NCI-H345 treated with DMSO at 0.1 percent for 48 hours (cell line): Measurements from ENCODE around the gene MICALL2.
A peak's percentile ranks its signal among the peaks of the same experiment; 100 is the strongest.

Source experiments
- DNase-seq: peaks from one replicate; lab custom pipeline; 2025; ENCODE audit not compliant: unreplicated experiment; lab: John Stamatoyannopoulos, UW

The MICALL2 gene

DNA sequence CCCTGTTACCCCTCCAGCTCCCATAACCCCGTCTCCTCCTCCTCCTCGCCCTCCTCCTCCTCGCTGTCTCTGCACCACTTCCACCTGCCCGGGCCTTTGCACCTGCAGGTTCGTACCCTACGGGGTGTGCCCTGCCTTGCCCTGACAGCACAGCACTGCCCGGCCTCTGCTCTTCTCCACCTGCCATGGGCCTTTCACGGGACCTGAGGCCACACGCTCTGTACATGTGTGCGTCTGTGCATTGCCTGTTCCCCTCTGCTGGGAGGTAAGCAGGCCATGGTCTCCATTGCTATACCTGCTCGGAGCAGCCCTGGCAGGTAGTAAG lies 40.0 kb downstream of the MICALL2 start:
- DNase-seq: no peak

DNA sequence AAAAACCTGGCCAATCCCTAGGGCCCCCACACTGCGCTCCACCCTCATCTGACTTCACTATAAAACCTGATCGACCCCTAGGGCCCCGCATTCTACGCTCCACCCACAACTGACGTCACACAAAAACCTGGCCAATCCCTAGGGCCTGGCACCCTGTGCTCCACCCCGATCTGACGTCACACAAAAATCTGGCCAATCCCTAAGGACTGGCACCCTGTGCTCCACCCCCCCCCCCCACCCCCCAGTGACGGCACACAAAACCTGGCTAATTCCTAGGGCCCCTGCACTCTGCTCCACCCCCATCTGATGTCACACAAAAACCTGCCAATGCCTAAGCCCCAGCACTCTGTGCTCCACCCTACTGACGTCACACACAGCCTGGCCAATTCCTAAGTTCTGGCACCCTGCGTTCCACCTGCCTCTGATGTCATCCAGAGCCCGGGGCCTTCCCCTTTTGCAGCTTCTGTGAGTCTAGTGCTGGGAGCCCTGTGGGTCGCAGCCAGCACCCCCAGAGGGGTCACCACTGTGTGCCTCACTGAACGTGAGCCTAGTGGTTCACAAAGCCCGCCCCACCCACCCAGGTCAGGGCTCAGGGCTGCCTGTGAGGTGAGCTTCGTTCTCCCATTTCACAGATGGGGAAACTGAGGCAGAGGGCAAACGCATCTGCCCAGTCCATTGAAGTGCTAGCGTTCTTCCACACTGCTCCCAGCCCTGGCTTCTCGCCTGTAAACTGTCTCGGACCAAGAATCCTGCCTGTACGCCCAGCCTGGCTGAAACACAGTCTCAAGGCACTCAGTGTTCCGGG lies 40.6 kb downstream of the MICALL2 start:
- DNase-seq: no peak

DNA sequence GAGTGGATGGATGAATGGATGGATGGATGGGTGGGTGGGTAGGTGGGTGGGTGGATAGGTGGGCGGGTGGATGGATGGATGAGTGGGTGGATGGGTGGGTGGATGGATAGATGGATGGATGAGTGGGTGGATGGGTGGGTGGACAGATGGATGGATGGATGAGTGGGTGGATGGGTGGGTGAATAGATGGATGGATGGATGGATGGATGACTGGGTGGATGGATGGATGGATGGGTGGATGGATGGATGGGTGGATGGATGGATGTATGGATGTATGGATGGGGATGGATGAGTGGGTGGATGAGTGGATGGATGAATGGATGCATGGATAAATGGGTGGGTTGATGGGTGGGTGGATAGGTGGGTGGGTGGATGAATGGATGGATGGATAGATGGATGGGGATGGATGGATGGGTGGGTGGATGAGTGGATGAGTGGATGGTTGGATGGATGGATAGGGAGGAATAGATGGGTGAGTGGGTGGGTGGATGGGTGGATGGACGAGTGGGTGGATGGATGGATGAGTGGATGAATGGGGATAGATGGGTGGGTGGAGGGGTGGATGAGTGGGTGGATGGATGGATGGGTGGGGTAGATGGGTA lies 43.8 kb downstream of the MICALL2 start:
- DNase-seq: no peak

DNA sequence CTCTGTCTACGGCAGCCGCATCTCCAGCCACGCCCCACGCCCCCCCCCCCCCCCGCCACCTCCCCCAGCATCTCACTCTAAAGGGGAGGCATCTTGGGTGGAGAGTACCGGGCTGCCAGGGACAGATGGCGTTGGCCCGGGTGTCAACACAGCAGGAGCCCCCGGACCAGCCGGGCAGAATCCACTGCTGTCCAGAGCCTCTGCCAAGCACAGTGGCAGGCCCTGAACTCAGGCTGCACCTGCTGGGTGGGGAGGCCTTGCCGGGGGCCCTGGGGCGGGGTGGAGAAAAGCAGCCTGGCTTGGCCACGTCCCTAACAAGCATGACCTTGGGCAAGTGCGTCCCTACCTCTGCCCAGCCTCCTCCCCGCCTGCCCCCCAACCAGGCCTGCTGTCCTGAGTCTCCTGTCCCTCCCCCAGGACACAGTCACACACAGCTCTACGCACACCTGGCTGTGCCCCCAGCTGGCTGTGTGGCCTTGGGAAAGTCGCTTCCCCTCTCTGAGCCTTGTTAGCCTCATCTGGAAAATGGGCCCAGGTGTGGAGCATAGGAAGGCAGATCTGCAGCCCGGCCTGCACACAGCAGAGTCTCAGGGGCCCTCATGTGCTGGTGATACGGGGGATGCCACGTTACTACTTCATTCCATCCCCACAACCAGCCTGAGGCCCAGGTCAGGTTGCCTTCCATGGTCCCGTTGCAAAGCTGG lies 45.2 kb downstream of the MICALL2 start:
- no peak for DNase-seq

DNA sequence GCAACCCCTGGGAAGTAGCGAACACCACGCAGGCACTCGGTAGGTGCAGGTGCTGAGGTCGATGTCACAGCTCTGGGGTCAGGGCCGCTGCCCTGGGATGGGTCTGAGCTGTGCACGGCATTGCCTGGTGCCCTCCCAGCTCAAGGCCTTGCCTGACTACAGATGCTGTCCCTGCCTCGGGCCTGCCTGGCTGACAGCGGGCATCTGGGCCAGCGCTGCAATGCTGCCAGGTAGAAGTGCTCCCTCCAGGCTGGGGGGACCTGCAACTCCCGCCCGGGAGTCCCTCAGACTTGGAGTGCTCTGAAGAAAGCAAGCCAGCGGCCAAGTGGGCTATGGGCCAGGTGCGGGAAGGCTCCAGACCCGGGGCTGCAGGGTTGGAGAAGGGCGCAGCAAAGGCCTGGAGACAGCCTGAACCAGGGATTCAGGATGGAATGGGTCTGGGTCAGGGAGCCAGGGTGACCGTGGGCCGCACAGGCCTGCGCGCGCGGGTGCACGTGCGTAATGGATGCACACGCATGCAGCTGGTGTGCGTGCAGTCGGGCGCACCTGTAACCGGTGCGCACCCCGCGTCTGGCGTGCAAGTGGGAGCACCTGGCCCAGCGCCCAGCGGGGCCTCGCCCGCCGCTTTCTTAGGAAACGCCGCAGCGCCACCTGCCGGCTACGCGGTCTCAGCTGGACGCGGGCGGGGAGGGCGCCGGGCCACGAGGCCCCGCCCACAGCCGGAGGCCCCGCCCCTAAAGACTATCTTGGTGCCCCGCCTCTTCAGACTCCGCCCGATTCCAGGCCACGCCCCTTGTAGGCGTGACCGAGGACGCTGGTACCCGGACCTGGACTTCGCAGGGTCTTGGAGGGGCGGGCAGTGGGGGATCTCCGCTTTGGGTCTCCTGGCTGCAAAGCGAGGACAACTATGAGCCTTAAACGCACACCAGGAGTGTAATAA lies 46.7 kb downstream of the MICALL2 start:
- peak; percentile 86 for DNase-seq

DNA sequence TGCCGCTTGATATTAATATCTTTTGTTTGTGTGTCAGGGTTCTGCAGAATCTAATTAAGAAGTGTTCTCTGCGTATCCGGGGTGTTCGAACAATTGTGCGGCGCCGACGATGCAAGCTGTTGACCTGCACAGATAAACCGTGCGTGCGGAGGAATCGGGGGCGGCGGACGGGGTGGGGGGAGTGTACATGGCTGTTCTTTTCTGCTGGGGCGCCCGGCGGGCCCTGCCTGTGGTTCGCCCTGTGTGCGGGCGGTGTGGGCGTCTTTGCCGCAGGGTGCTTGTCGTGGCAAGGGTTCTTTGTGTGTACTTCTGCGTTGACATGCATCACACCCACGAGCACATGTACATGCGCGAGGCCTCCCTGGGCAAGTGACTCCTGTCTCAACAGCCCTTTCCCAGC lies 47.9 kb downstream of the MICALL2 start:
- DNase-seq: no peak

DNA sequence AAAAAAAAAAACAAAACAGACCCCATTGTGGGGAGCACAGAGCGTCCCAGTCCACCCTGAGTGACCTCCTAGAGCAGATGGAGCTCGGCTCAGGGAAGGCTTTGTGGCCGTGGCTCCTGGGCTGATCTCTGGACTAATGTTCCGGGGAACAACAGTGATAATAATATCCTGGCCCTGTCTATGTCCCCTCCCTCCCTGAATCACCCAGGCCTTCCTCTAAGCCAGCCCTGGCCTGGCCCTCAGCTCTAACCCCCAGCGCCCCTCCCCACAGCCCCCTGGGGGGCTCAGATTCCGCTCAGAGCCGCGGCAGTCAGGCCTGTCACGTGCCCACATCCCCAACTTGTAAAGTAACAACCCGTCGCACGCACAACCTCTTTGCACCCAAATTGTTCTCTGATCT lies 48.3 kb downstream of the MICALL2 start:
- no peak for DNase-seq

DNA sequence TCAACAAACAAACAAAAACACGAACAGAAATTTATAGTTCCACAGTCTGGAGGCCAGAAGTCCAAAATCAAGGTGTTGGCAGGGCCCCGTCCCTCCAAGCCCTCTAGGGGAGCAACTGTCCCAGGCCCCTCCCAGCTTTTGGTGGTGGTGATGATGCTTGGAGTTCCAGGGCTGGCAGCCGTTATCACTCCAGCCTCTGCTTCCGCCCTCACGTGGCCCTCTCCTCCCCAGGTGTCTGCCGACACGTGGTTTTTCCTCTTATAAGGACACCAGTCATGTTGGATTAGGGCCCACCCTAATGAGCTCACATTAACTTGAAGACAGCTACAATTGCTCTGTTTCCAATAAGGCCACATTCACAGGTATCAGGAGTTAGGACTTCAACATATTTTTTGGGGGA lies 49.7 kb downstream of the MICALL2 start:
- DNase-seq: no peak

DNA sequence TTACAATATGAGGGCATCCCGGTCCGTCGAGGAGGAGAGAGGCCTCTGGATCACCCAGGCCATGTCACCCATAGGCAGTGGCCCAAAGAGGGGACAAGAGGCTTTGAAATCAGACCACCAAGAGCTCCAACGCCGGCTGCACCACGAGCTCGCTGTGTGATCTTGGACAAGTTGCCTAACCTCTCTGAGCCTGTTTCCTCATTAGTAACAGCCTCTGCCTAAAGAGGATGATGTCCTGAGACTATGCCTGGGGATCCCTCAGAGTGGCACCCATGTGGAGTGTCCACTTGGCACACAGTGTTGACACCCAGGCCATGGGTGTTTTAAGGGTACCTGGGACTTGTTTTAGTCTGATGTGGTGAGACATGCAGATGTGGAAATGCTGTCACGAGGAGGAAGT lies 50.8 kb downstream of the MICALL2 start:
- no peak for DNase-seq

DNA sequence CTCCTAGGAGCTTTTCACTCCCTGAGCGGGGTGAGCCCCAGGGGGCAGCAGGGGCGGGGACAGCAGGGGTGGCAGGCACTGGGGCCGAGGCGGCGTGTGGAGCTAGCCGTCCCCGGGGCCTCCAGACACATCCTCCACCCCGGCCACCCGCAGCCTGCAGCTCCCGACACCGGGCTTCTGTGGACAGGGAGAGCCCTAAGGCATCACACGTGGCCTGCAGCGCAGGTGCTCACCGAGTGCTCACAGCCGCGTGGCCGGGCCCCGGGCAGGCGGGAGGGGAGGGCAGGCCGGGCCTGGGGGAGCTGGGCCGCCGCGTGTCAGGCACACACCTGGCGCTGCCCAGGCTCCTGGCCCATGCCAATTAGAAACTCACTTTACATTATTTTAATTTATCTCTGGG lies 51.4 kb downstream of the MICALL2 start:
- no peak for DNase-seq

DNA sequence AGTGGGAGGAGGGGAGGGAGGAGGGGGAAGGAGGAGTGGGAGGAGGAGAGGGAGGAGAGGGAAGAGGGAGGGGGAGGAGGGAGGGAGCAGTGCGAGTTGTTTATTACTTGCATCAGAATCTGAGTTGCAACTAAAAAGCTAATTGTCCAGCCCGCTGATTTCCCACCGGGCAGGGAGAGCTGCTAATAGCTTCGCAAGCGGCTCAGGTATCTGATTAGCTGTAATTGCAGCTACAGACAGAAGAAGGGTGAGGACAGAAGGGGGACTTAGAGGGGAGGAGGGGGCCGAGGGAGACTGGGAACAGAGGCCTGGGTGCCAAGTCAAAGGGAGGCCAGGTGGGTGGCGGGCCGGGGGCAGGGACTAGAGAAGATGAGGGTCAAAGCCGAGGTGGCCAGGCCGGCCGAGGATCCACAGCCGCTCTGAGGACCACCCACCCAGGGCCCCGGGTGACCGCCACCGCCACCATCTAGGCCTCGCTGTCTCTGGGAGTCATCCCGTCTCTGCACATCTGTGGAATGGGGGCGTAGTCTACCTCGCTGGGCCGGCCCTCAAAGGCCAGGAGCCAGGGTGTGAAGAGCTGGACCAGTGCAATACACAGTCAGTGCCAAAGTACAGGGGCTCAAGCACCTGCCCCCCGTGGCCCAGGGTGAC lies 54.2 kb downstream of the MICALL2 start:
- DNase-seq: no peak

DNA sequence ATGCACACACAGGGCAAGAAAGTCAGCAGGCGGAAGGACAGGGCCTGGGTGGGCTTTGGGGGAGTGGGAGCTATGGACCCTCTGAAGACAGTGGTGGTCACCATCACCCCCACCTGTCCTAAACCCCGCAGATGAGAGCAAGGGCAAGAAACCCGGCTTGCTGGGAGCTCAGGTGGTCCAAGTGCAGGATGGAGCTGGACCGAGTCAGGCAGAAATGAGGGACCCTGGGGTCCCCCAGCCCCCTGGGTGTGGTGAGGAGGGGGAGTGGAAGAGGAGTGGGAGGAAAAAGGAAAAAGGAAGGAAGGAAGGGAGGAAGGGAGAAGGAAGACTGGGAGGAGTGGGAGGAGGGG lies 54.8 kb downstream of the MICALL2 start:
- DNase-seq: no peak

DNA sequence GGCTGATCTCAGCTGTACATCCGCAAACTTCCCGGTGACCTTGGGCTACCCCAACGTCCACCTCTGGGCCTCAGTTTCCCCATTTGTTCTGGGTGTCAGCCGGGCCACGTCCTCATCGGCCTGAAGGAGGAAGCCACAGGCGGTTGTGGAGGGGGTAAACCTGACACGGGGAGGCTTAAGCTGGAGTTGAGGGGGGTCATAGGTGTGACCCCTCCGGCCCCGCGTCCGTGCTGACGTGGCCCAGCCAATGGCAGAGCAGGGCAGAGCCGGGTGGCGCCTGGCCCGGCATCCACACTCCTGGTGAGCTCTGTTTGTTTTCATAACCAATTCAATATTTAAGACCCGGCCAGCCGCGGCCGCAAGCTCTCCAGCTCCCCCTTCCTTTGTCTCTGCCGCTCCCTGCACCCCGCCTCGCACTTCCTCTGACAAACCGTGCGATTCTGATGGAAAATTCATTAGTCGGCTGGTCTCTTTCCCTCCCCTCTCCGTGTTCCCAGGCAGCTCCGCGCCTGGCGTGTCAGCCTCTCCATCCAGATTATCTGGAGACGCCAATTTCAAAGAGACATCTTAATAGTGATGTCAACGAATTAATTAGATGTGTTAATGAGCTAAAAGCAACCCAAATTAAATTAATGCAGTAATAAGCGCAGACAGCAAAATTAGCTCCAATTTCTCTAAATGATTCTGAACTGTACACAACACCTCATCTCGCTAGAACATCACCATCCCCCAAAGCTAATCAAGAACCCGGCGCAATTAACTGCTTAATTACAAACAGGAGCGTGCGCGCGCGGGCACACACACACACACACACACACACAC lies 55.4 kb downstream of the MICALL2 start:
- no peak for DNase-seq

DNA sequence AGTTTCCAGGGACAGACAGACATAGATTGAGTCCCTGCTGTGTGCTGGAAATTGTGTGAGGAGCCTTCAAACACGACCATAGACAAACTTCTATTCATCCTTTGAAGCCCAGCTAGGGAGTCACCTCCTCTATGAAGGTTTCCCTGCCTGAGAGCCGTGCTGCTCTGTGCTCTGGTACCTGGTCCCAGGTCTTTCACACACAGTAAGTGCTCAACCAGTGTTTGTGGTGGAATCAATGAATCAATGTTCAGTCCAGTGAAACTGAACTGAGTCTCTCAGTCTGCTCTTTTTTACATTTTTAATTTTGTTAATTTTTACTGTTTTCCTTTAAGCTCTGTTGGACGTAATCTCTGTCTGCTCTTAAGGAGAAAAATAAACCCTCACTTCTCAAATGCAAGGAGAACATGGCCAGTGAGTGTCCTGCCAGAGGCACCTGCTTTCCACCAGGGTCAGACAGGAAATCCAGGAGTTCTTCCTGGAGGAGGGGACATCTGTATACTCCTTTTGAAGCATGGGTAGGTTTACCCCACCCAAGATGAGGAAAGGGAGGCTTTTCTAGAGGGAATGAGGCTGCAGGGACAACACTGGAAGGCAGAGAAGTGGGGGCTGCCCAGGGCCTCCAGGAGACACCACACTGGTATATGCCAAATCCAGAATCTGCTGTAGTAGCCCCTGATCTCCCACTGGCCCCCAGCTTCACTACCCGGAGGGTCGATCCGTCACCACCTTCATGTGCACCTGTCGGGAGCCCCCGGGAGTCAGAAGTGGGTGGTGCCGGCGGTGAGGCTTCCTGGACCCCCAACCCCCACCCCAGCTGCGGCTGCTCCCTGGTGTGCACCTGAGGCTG lies 56.3 kb downstream of the MICALL2 start:
- no peak for DNase-seq

DNA sequence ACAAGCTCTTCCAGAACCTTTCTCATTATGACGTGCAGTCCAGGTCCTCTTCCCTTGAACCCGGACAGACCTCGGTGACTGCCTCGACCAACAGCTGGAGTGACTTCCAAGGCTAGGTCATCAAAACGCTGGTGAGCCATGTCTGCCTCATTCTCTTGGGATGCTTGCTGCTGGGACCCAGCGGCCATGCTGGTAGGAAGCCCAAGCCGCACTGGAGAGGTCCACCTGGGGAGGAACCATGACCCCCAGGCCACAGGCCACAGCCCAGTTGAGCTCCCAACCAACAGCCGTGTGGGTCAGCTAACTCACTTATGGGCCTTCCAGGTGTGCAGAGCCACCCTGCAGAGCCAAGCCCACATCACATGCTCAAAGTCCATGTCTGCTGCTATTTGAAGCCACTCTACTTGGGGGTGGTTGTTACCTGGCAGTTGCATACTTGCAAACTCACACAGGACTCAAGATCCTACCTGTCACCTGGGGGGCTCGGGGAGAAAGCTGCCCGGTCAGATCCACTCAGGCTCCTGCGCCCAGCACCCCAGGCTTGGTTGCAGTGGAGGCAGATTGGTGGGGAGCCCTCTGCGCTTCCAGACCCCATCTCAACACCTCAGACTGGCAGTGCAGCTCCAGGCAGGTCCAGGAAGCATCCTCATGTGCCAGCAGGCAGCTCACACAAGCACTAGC lies 57.0 kb downstream of the MICALL2 start:
- DNase-seq: no peak

DNA sequence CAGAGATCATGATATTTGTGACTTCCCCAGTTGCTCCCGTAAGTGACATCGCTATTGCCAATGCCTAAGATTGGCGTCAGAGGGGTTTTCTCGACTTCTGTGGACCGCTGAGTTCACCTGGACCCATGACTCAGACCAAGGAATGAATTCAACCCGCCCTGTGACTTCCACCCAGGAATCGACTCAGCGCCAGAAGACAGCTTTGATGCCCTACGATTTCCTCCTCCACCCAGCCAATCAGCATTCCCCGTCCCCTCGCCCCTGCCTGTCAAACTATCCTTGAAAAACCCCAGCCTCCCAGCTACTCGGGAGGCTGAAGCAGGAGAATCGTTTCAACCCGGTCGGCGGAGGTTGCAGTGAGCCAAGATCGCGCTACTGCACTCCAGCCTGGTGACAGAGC lies 58.3 kb downstream of the MICALL2 start:
- no peak for DNase-seq

DNA sequence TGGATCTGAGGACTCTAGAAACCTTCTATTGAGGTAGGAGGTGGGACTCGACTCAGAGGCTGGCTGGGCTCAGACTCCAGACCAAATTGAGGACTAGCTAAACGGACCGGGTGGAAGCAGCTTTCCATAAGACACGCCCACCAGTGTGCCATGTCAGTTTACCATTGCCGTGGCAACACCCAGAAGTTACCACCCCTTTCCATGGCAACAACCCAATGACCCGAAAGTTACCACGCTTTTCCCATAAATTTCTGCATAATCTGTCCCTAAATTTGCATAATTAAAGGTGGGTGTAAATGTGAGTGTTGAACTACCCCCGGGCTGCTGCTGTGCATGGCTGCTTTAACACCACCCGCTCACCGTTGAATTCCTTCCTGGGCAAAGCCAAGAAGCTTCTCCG lies 58.9 kb downstream of the MICALL2 start:
- no peak for DNase-seq

DNA sequence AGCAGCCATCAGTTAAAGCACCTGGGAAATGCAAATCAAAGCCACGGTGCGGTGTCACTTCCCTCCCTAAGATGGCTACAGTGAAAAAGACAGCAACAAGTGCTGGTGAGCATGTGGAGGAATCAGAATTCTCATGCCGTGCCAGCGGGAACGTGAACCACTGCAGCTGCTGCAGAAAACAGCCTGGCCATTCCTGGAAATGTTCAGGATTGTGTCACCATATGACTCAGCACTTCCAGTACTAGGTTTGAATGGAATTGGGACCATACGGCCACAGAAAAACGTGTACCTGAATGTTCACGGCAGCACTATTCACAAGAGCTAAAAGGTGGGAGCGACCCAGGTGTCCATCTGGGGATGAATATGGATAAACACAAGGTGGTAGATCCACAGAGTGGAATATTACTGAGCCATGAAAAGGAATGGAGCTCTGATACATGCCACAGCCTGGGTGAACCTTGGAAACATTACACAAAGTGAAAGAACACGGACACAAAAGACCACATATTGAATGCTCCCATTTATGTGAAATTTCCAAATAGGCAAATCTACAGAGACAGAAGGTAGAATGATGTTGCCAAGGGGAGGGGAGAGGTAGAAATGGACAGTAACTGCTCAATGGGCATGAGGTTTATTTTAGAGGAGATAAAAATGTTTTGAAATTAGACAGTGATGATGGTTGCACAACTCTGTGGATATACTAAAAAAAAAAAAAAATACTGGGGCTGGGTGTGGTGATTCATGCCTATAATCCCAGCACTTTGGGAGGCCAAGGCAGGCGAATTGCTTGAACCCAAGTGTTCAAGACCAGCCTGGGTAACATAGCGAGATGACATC lies 61.6 kb downstream of the MICALL2 start:
- no peak for DNase-seq
